GM21737 (cell line): ENCODE results near the gene XYLT2.

ENCODE experiments used
- ATAC-seq: cut with Tn5 transposase; IDR thresholded peaks from one replicate; pipeline ENCODE4 v1.9.1; 2021; ENCODE audit warnings: mild to moderate bottlenecking, moderate library complexity; ENCODE audit not compliant: unreplicated experiment

The XYLT2 gene

GRCh38 chr17:50348522-50349242, 2.8 kb downstream of the XYLT2 start:
- no peak for ATAC-seq

GRCh38 chr17:50349243-50349600, 3.3 kb downstream of the XYLT2 start:
- ATAC-seq, result no peak

DNA sequence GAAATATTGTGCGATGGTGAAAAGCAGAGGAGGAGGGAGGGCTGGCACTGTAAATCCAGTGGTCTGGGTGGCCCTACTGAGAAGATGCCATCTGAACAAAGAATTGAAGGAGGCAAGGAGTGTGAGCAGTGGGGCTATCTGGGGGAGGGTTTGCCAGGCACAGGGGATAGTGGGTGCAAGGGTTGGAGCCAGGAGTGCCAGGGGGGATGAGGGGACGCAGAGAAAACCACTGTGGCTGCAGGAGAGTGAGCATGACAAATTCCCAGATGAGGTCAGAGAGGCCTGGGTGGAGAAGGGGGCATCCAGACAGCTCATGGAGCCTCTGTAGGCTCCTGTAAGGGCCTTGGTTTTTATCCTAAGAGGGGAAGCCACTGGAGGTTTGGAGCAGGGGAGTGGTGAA, 4.8 kb downstream of the XYLT2 start:
- no peak for ATAC-seq

DNA sequence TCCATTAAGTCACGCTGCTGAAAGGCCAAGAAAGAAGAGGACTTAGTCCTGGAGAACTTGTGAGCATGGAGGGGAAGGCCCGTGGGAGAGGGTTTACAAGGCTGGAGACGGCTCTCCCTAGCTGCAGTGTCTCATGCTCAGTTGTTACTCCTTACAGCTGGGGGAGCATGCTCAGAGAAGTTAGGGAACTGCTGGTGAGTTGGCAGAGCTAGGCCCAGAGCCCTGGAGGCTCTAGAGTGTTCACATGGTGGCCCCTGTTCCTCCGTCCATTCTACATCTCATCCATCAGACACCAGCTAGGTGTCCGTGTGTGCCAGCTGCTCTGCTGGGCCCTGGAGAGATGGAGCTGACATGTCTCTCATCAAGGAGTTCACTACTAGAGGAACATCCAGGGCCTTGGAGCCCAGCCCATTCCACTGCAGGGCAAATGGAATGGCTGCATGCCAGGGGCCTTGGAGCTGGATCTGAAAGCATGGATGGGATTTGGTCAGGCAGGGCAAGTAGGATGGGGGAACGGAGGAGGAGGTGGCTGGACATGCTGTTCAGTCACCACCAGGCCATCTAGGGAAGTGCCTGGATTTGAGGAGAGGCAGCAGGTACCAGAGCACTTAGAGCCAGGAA, 6.3 kb downstream of the XYLT2 start:
- no peak for ATAC-seq

DNA sequence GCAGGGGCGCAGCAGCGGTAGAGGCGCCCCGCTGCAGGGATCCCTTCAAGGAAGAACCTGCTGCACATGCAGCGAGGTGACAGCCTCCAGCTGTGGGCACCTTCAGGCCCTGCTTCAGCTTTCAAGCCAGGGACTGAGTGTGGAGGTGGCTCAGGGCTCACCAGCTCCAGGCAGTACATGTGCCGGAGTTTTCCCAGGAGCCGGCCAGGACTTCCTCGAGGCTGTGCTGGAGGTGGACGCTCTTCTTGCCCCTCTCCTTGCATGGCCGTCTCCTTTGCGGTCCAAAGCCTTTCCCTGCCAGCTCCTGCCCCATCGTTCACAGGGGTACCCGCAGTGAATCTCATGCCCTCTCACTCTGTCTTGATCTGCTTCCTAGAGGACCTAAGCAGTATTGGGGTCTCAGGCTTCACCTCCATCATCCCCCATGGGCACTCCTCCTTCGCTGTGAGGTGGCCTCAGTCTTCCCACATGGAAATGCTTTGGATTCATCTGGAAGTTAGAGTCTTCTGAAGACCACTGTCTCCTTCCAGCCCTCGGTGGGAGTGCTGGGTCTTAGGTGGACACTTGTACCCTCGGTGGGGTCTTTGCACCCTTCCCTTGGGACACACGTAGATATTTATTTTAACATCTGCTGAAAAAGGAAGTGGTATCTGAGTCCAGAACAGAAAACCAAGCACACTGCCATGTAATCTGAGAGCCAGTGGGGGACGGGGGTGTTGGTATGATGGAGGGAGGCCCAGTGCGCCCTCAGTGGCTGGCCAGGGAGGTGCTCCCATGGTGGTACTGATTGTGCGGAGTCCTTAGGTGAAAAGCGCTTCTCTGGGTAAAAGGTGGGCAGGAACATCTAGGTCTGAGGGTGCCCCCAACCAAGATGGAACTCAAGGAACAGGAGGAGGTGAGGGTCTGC, 7.0 kb downstream of the XYLT2 start:
- no peak for ATAC-seq

GRCh38 chr17:50353600-50354195, 7.8 kb downstream of the XYLT2 start:
- ATAC-seq, result no peak

- no peak for ATAC-seq
These were observed 8.3 kb downstream of the XYLT2 start for GRCh38 chr17:50354198-50354597.

DNA sequence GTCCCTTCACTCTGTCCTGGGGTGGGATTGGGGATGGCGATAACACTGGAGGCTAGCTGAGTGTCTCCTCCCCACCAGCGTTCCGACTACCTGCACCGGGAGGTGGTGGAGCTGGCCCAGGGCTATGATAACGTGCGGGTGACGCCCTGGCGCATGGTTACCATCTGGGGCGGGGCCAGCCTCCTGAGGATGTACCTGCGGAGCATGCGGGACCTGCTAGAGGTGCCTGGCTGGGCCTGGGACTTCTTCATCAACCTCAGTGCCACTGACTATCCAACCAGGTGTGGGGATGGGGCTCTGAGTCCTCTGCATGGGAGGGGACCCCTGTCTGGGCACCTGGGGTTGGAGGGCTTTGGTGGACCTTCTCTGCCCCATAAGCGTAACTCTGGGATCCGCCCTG, 8.8 kb downstream of the XYLT2 start:
- no peak for ATAC-seq

DNA sequence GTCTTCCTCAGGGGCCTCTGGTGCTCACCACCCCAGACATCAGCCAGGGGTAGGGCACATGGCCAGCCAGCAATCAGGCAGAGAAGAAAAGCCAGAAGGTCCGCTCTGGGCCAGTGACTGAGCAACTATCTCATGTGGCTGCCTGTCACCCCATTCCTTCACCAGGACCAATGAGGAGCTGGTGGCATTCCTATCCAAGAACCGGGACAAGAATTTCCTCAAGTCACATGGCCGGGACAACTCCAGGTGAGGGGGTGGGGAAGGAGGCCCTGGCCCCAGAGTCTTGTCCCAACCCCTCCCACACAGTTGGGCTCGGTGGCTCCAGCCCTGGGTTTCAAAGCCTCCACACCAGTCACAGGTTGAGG, 9.4 kb downstream of the XYLT2 start:
- no peak for ATAC-seq

DNA sequence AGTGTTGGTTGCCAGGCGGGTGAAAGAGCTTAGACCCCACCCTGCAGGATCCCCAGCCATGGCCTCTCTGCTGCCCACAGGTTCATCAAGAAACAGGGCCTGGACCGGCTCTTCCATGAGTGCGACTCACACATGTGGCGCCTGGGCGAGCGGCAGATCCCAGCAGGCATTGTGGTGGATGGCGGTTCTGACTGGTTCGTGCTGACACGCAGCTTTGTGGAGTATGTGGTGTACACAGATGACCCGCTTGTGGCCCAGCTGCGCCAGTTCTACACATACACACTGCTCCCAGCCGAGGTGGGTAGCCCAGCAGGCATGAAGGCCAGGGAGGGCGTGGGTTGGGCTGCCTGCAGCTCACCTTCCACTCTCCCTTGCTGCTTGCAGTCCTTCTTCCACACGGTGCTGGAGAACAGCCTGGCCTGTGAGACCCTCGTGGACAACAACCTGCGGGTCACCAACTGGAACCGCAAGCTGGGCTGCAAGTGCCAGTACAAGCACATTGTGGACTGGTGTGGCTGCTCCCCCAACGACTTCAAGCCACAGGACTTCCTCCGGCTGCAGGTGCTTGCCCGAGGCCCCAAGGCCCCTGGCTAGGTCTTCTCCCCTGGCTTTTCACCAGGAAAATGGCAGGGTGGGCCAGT, 9.9 kb downstream of the XYLT2 start:
- ATAC-seq, result no peak

DNA sequence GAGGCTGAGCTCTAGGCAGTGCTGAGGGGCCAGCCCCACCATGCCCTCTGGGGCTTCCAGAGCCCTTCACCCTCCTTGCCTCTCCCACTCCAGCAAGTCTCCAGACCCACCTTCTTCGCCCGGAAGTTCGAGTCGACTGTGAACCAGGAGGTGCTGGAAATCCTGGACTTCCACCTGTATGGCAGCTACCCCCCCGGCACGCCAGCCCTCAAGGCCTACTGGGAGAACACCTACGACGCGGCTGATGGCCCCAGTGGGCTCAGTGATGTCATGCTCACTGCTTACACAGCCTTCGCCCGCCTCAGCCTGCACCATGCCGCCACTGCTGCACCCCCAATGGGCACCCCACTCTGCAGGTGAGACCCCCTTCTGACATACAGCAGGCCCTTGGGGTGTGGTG, 10.5 kb downstream of the XYLT2 start:
- ATAC-seq, result no peak

DNA sequence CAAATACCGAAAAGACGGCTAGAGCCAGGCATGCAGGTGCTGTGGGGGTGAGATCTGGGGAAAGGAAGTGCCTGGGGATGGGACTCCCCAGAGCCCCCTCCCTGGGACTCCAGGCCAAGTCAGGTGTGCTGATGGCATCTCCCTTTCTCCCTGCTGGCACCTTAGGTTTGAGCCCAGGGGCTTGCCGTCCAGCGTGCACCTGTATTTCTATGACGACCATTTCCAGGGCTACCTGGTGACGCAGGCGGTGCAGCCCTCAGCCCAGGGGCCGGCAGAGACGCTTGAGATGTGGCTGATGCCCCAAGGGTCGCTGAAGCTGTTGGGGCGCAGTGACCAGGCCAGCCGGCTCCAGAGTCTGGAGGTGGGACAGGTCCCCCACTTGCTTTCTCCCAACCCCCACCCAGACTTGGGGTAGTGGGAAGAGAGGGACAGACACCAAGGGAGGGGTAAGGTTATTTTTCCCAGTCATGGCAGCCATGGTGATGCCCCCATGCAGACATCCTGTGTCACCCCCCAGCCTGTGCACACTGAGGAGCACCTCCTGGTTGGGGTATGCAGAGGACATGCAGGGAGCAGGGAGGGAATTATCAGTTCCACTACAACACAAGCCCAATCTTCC, 11.1 kb downstream of the XYLT2 start:
- ATAC-seq, result no peak

- ATAC-seq, result no peak
These were observed 12.3 kb downstream of the XYLT2 start for GRCh38 chr17:50358177-50358576.

- no peak for ATAC-seq
These were observed 13.2 kb downstream of the XYLT2 start for GRCh38 chr17:50359005-50359699.

- no peak for ATAC-seq
These were observed 14.1 kb downstream of the XYLT2 start for GRCh38 chr17:50359998-50360461.

DNA sequence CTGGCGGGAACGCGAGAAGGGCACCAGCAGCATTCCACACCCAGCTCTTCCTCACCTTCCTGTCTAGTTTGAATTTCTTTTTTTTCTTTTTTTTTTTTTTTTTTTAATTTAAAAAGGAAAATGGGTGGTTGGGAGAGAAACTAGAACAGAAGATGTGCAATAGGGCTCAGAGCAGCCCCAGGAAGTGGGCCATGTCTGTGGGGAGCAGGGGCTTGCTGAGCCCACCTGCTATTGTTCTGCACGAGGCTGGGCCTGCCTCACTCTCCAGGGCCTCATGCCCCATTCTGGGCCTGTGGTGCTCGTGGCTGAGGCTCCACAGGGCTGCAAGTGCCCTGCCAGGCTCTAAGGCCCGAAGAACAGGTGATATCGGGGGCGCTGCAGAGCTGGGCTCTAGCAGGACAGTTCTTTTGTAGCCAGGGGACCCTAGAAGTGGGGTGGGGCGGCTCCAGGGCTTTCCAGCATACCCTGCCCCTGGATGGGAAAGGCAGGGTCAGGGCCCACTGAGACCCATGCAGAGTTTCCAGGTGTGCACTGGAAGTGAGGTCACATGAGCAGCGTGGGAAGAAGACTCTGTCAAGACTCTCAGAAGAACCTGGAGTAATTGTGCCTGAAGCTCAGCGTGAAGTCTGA, 14.7 kb downstream of the XYLT2 start:
- no peak for ATAC-seq

- ATAC-seq, result no peak
These were observed 15.9 kb downstream of the XYLT2 start for GRCh38 chr17:50361561-50362480.

DNA sequence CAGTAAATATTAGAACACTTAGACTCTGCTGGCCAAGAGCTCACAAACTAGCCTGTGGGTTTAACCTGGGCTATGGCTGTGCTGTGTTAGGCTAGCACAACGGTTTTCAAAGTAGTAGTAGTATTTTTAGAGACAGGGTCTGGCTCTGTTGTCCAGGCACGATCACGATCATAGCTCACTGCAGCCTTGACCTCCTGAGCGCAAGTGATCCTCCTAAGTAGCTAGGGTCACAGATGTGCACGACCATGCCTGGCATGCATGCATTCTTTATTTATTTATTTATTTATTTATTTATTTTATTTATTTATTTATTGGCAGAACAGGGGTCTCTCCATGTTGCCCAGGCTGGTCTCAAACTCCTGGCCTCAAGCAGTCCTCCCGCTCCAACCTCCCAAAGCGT, 16.7 kb downstream of the XYLT2 start:
- ATAC-seq, result no peak
